Body of pancreas (tissue), 4 donors: ENCODE measurements around the gene ECSIT.
"Not testable (repeated sequence)": the region's sequence is repeated elsewhere in the genome, so short reads cannot be mapped to it uniquely, and the experiment has no call there.

Source experiments
- CTCF ChIP-seq, 7 experiments: fragments of 450-650 bp in 4 of 7; fragments of 200-600 bp in 3 of 7; sonication (generic) in 3 of 7; IDR thresholded peaks; one replicate each; pipeline ENCODE4 v1.5.1; 2016 to 2019; ENCODE audit warnings: antibody characterized with exemption in 7 of 7
- POLR2A ChIP-seq, 3 donors: fragments of 450-650 bp; IDR thresholded peaks; one replicate each; pipeline ENCODE4 v1.6.1; 2016; ENCODE audit warnings: antibody characterized with exemption in 3 of 3, mild to moderate bottlenecking in 2 of 3

- TF ChIP-seq CTCF, POLR2A (IDR thresholded peaks at IDR 0.05): not testable (repeated sequence)
Measured at GRCh38 chr19:11458912-11459311, 70.0 kb downstream of the ECSIT start.
